ENCODE data around the gene RALGAPA2. TPM values are rescaled to one million over a fixed set of nuclear protein-coding genes. Genes with fewer than 3 reads are reported as not detected.

Gene RALGAPA2
- total and polyA plus RNA-seq, 2 donors (not counting 1 experiment from before 2014, with no cell fraction given) = 1.2 to 7.6 TPM

GRCh38 chr20:20521736-20522135, 190.7 kb downstream of the RALGAPA2 start:
- no peak overlapping the region for H3K4me2 ChIP-seq (ENCODE audit: extremely low read depth, insufficient read depth, low read length)
- H3K36me3 ChIP-seq (ENCODE audit: control insufficient read depth, insufficient read depth, low read length) = no peaks in the 10 kb centered on the region
- no peaks in the 10 kb centered on the region for H3K27me3 ChIP-seq (ENCODE audit: control insufficient read depth, insufficient read depth, low read length)
- no peaks in the 10 kb centered on the region for H4K20me1 ChIP-seq (ENCODE audit: control insufficient read depth, extremely low read depth, insufficient read depth, low read length)
- TF ChIP-seq, protein P1, sequence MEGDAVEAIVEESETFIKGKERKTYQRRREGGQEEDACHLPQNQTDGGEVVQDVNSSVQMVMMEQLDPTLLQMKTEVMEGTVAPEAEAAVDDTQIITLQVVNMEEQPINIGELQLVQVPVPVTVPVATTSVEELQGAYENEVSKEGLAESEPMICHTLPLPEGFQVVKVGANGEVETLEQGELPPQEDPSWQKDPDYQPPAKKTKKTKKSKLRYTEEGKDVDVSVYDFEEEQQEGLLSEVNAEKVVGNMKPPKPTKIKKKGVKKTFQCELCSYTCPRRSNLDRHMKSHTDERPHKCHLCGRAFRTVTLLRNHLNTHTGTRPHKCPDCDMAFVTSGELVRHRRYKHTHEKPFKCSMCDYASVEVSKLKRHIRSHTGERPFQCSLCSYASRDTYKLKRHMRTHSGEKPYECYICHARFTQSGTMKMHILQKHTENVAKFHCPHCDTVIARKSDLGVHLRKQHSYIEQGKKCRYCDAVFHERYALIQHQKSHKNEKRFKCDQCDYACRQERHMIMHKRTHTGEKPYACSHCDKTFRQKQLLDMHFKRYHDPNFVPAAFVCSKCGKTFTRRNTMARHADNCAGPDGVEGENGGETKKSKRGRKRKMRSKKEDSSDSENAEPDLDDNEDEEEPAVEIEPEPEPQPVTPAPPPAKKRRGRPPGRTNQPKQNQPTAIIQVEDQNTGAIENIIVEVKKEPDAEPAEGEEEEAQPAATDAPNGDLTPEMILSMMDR (conservative IDR thresholded peaks at IDR 0.05 in 1 of 2, IDR thresholded peaks at IDR 0.05 in 1 of 2; ENCODE audit: low read depth in 1 of 2, low read length in 2 of 2) = no peak
- no peak for TF ChIP-seq EZH2 (IDR thresholded peaks at IDR 0.05; ENCODE audit: low read length, missing control alignments)
- H3K9ac ChIP-seq (ENCODE audit: insufficient read depth, low read length) = no peak overlapping the region
- H3K4me3 ChIP-seq (replicated peaks in 1 of 4; ENCODE audit: control extremely low read depth in 1 of 4, insufficient read depth in 1 of 4, low read depth in 3 of 4, low read length in 4 of 4) = no peak overlapping the region
- H3K9me3 ChIP-seq (ENCODE audit: control insufficient read depth, insufficient read depth, low read depth, low read length) = no peaks in the 10 kb centered on the region
- DNase-seq (ENCODE audit: low read depth in 2 of 2) = peak in 1 of 2 donors; percentile 16
- H3K79me2 ChIP-seq (ENCODE audit: control insufficient read depth, insufficient read depth, low read length) = no peaks in the 10 kb centered on the region
- no peaks in the 10 kb centered on the region for H3K4me1 ChIP-seq (ENCODE audit: control insufficient read depth, extremely low read depth, insufficient read depth, low read length)
- H3K27ac ChIP-seq (ENCODE audit: insufficient read depth, low read length) = no peak overlapping the region
- H2AFZ ChIP-seq (ENCODE audit: low read length) = no peak overlapping the region

DNA sequence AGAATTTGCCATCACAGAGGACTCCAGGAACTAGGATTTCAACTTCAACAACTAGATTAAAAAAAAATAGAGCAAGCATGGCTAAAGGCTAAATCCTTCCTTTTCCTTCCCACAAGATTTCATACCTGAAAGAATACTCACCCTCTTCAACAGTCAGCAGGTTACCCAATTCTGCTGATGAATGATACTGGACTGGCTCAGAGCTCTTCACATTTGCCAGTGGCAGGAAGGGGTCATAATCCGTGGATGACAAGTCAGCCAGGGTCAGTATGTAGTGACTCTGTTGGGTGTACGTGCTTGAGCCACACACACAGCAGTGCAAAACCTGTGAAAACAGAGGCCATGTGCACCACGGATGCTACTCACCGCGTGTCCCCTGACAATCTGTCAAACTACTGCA, 191.7 kb downstream of the RALGAPA2 start:
- Histone ChIP-seq H2AFZ (ENCODE audit: low read length) (no peak overlapping the region), H3K27ac (ENCODE audit: insufficient read depth, low read length) (no peak overlapping the region), H3K27me3 (ENCODE audit: control insufficient read depth, insufficient read depth, low read length) (no peaks in the 10 kb centered on the region), H3K4me1 (ENCODE audit: control insufficient read depth, extremely low read depth, insufficient read depth, low read length) (no peaks in the 10 kb centered on the region), H3K36me3 (ENCODE audit: control insufficient read depth, insufficient read depth, low read length) (no peaks in the 10 kb centered on the region), H3K4me3 (replicated peaks in 1 of 4; ENCODE audit: control extremely low read depth in 1 of 4, insufficient read depth in 1 of 4, low read depth in 3 of 4, low read length in 4 of 4) (no peak overlapping the region), H3K9ac (ENCODE audit: insufficient read depth, low read length) (no peak overlapping the region), H4K20me1 (ENCODE audit: control insufficient read depth, extremely low read depth, insufficient read depth, low read length) (no peaks in the 10 kb centered on the region), H3K4me2 (ENCODE audit: extremely low read depth, insufficient read depth, low read length) (no peak overlapping the region), H3K9me3 (ENCODE audit: control insufficient read depth, insufficient read depth, low read depth, low read length) (no peaks in the 10 kb centered on the region), H3K79me2 (ENCODE audit: control insufficient read depth, insufficient read depth, low read length) (no peaks in the 10 kb centered on the region)
- TF ChIP-seq, protein P1 (conservative IDR thresholded peaks at IDR 0.05 in 1 of 2, IDR thresholded peaks at IDR 0.05 in 1 of 2; ENCODE audit: low read depth in 1 of 2, low read length in 2 of 2) = no peak
- TF ChIP-seq EZH2 (IDR thresholded peaks at IDR 0.05; ENCODE audit: low read length, missing control alignments) = no peak
- peak; percentile 12 to 69 for DNase-seq (ENCODE audit: low read depth in 2 of 2)

DNA sequence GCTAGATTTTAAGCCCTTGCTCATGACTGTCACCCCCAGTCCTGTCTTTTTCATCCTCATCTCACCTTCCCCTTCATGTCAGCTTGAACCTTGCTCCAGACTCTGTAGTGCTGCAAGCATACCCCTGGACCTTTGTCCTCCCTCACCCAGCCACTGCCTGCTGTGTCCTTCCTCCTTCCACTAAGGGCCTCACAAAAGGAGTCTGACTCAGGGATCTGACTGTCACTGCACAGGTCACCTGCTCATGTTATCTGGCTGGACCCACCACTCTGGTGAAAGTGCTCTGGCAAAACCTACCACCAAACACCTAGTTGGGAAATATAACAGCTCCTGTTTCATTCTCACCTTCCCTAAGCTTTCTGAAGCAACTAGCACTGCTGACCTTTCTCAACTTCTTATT, 193.2 kb downstream of the RALGAPA2 start:
- Histone ChIP-seq H3K9ac (ENCODE audit: insufficient read depth, low read length) (no peak overlapping the region), H3K9me3 (ENCODE audit: control insufficient read depth, insufficient read depth, low read depth, low read length) (no peaks in the 10 kb centered on the region), H3K27me3 (ENCODE audit: control insufficient read depth, insufficient read depth, low read length) (no peaks in the 10 kb centered on the region), H2AFZ (ENCODE audit: low read length) (no peak overlapping the region), H3K27ac (ENCODE audit: insufficient read depth, low read length) (no peak overlapping the region), H3K4me1 (ENCODE audit: control insufficient read depth, extremely low read depth, insufficient read depth, low read length) (no peaks in the 10 kb centered on the region), H3K36me3 (ENCODE audit: control insufficient read depth, insufficient read depth, low read length) (no peaks in the 10 kb centered on the region), H4K20me1 (ENCODE audit: control insufficient read depth, extremely low read depth, insufficient read depth, low read length) (no peaks in the 10 kb centered on the region), H3K79me2 (ENCODE audit: control insufficient read depth, insufficient read depth, low read length) (no peaks in the 10 kb centered on the region), H3K4me2 (ENCODE audit: extremely low read depth, insufficient read depth, low read length) (no peak overlapping the region), H3K4me3 (replicated peaks in 1 of 4; ENCODE audit: control extremely low read depth in 1 of 4, insufficient read depth in 1 of 4, low read depth in 3 of 4, low read length in 4 of 4) (no peak overlapping the region)
- TF ChIP-seq EZH2 (IDR thresholded peaks at IDR 0.05; ENCODE audit: low read length, missing control alignments) = no peak
- TF ChIP-seq, protein P1 (conservative IDR thresholded peaks at IDR 0.05 in 1 of 2, IDR thresholded peaks at IDR 0.05 in 1 of 2; ENCODE audit: low read depth in 1 of 2, low read length in 2 of 2) = no peak
- DNase-seq (ENCODE audit: low read depth in 2 of 2) = no peak
